OCI-LY7 (cell line): Measurements from ENCODE around the gene ARHGEF17. TPM values are rescaled to one million over a fixed set of nuclear protein-coding genes. Genes with fewer than 3 reads are reported as not detected.

Source experiments
- BruUV-seq: library from RNA; stranded (reverse); fragments of 400-500 nt; replicated peaks from 2 replicates; lab custom pipeline; 2021; lab: Mats Ljungman, UMichigan
- CTCF ChIA-PET: fragments of 300-600 bp; sonication (Branson Sonifier 250); formaldehyde crosslinking; loops from one replicate; lab custom pipeline; 2022; ENCODE audit warnings: antibody characterized with exemption; ENCODE audit not compliant: unreplicated experiment; lab: Charles Lee
- POLR2A ChIA-PET: fragments of 300-600 bp; sonication (Branson Sonifier 250); formaldehyde crosslinking; loops from one replicate; lab custom pipeline; 2022; ENCODE audit warnings: antibody characterized with exemption; lab: Charles Lee
- DNase-seq: peaks from one replicate; pipeline ENCODE4 v3.0.0-alpha.2; 2015; ENCODE audit warnings: low spot score
- H2AFZ ChIP-seq: fragments of 200-600 bp; sonication (generic), shearing (Covaris generic); 2 replicates; pipeline ENCODE4 v1.6.1; 2014; ENCODE audit warnings: mild to moderate bottlenecking, antibody characterized with exemption, low read length, moderate library complexity
- H3K27ac ChIP-seq: fragments of 200-600 bp; sonication (generic); 2 replicates; pipeline ENCODE4 v1.5.1; 2014; ENCODE audit warnings: mixed run types, low read depth, mild to moderate bottlenecking, moderate library complexity, low read length, inconsistent platforms; ENCODE audit not compliant: poor library complexity, severe bottlenecking
- H3K36me3 ChIP-seq: fragments of 200-600 bp; sonication (generic); 2 replicates; pipeline ENCODE4 v1.6.1; 2014; ENCODE audit warnings: mild to moderate bottlenecking, antibody characterized with exemption, low read length, moderate library complexity, mixed read lengths; ENCODE audit not compliant: insufficient read depth
- H3K4me1 ChIP-seq: fragments of 200-600 bp; sonication (generic); 2 replicates; pipeline ENCODE4 v1.5.1; 2014; ENCODE audit warnings: mild to moderate bottlenecking, low read length; ENCODE audit not compliant: insufficient read depth, poor library complexity, severe bottlenecking
- H3K4me2 ChIP-seq: fragments of 200-600 bp; sonication (generic); 2 replicates; pipeline ENCODE4 v1.6.1; 2014; ENCODE audit warnings: mild to moderate bottlenecking, low read length
- H3K4me3 ChIP-seq: fragments of 200-600 bp; sonication (generic); 2 replicates; pipeline ENCODE4 v1.5.1; 2014; ENCODE audit warnings: mild to moderate bottlenecking, low read depth, low read length; ENCODE audit not compliant: poor library complexity, severe bottlenecking
- H3K79me2 ChIP-seq: fragments of 200-600 bp; sonication (generic); 2 replicates; pipeline ENCODE4 v1.6.1; 2016; ENCODE audit warnings: low read depth, mild to moderate bottlenecking, low read length, moderate library complexity, mixed read lengths; ENCODE audit not compliant: insufficient read depth
- H3K9me2 ChIP-seq: fragments of 200-600 bp; sonication (generic); 2 replicates; pipeline ENCODE4 v1.6.1; 2016; ENCODE audit warnings: mild to moderate bottlenecking, low read length, mixed read lengths; ENCODE audit not compliant: insufficient read depth
- H3K9me3 ChIP-seq: fragments of 200-600 bp; sonication (generic); 2 replicates; pipeline ENCODE4 v1.6.1; 2014; ENCODE audit warnings: mild to moderate bottlenecking, mixed run types, low read length, mixed read lengths
- H4K20me1 ChIP-seq: fragments of 200-600 bp; sonication (generic); 2 replicates; pipeline ENCODE4 v1.6.1; 2014; ENCODE audit warnings: mild to moderate bottlenecking, antibody characterized with exemption, low read length, moderate library complexity, mixed read lengths; ENCODE audit not compliant: insufficient read depth
- EZH2phosphoT487 ChIP-seq: fragments of 200-600 bp; sonication (generic); IDR thresholded peaks from 2 replicates; pipeline ENCODE4 v1.6.1; 2018; ENCODE audit warnings: low read depth, borderline replicate concordance, mild to moderate bottlenecking, mixed run types, antibody characterized with exemption, low read length, moderate library complexity, mixed read lengths
- intact Hi-C: fragments of 100-400 bp; cut with micrococcal nuclease; formaldehyde crosslinking; loops from one replicate; pipeline ENCODE4 v1.10.0; 2022; ENCODE audit not compliant: unreplicated experiment
- total RNA-seq, 2 experiments: library from RNA; depleted of rRNA in 1 of 2; stranded (reverse); fragments of >200 nt in 1 of 2; shearing (Covaris generic) in 1 of 2; gene quantifications; 2 replicates each; pipeline ENCODE4 v1.2.3, GENCODE V29; 2014 to 2022
- TF ChIP-seq, protein P1 (sequence below): fragments of 200-600 bp; sonication (generic); conservative IDR thresholded peaks from 2 replicates; pipeline ENCODE4 v1.5.1; 2014; ENCODE audit warnings: mild to moderate bottlenecking, antibody characterized with exemption, low read length, moderate library complexity, mixed read lengths

ARHGEF17 gene
- total RNA-seq, 2 experiments from 2014 or later = 0.19 to 1.4 TPM

DNA sequence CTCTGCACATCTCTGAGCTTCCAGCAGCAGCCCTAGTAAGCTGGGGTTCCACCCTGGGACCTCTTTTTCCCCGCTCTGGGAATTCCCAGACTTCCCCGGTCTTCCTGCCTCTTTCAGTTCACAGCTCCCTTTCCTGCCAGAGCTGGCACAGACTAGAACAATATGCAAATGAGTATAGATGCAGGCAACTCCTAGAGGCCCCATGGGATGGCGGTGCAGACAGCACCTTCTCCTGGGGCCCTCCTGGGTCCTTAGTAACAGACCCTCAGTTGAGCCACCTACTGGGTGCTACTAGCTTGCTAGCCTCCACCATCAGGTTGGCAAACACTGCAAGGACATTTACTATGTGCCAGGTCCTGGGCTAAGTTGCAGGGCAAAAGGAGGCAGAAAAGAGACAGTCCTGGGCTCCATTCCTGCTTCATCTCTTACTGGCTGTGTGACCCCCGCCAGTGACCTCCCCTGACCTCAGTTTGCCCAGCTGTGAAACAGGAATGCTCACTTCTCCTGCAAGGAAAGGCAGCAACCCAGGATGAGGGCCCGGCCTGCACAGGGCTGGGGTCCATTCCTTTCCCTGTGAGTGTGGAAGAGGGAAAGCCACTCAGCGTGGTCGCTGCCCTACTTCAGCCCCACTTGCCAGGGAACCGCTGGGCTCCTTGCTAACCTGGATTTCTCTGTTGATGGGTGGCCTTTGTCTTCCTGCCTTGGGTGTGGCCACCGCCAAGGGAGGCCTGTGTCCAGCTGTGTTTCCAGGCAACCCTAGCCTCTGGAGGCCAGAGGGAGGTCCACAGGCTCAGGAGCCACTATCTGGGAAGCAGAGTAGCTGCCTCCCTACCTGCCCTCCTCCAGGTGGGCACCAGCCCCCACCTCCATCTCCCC, 75.4 kb downstream of the ARHGEF17 start:
- peaks cover 100% of the 10 kb centered on the region for H3K4me1 ChIP-seq
- peak overlapping the region; percentile 79 for H3K27ac ChIP-seq
- intact Hi-C loops = no loop called here

DNA sequence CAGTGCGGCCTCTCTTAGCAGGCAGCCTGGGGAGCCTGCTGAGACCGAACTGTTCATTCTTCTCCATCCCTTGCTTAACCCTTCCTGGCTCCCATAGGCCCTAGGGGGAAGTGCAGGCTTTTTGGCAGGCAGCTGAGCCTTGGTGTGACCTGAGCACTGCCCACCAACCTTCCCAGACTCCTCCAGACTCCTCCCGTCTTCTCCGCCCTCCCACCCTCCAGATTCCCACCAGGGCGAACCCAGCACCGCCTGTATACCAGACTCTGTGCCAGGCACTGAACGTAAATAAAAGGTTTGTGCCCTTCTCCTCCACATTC, 76.0 kb downstream of the ARHGEF17 start:
- no peak for DNase-seq
- peaks cover 99% of the 10 kb centered on the region for H3K4me1 ChIP-seq
- H3K4me2 ChIP-seq = peak overlapping the region; percentile 87
- peak overlapping the region; percentile 79 for H3K27ac ChIP-seq
- no peak overlapping the region for H2AFZ ChIP-seq
- TF ChIP-seq EZH2phosphoT487 = no peak
- TF ChIP-seq, protein P1, sequence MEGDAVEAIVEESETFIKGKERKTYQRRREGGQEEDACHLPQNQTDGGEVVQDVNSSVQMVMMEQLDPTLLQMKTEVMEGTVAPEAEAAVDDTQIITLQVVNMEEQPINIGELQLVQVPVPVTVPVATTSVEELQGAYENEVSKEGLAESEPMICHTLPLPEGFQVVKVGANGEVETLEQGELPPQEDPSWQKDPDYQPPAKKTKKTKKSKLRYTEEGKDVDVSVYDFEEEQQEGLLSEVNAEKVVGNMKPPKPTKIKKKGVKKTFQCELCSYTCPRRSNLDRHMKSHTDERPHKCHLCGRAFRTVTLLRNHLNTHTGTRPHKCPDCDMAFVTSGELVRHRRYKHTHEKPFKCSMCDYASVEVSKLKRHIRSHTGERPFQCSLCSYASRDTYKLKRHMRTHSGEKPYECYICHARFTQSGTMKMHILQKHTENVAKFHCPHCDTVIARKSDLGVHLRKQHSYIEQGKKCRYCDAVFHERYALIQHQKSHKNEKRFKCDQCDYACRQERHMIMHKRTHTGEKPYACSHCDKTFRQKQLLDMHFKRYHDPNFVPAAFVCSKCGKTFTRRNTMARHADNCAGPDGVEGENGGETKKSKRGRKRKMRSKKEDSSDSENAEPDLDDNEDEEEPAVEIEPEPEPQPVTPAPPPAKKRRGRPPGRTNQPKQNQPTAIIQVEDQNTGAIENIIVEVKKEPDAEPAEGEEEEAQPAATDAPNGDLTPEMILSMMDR = no peak
- intact Hi-C loops = no loop called here
- ChIA-PET POLR2A (interaction anchor here (1.1 to 2.5 kb wide), 2 partner anchors 12 to 18 kb away, joined by 3 to 6 read pairs; no protein-coding TSS in a partner anchor), CTCF (interaction anchor here (0.8 to 1.7 kb wide), 3 partner anchors 9 to 32 kb away, joined by 3 to 5 read pairs (median 3); no protein-coding TSS in a partner anchor)
- H3K9me3 ChIP-seq = no peaks in the 10 kb centered on the region
- H3K79me2 ChIP-seq = peaks cover 71% of the 10 kb centered on the region
- peaks cover 15% of the 10 kb centered on the region; the same call in 1 of the 2 replicates for H3K36me3 ChIP-seq
- peaks cover 5% of the 10 kb centered on the region for H4K20me1 ChIP-seq
- peak overlapping the region; percentile 52 for H3K4me3 ChIP-seq
- no TSS peak for BruUV-seq
- no peaks in the 10 kb centered on the region for H3K9me2 ChIP-seq

More for the DNA sequence above, 75.4 kb downstream of the ARHGEF17 start:
- H3K4me3 ChIP-seq = peak overlapping the region; percentile 52
- CTCF ChIA-PET = interaction anchor here (0.9 to 1.7 kb wide), 4 partner anchors 9 to 77 kb away, joined by 3 to 5 read pairs (median 4); no protein-coding TSS in a partner anchor
- H3K4me2 ChIP-seq = peak overlapping the region; percentile 87
- peak; percentile 58 for DNase-seq
- H3K36me3 ChIP-seq = peaks cover 21% of the 10 kb centered on the region; the same call in 1 of the 2 replicates
- POLR2A ChIA-PET = interaction anchor here (0.5 to 2.5 kb wide), 2 partner anchors 18 to 389 kb away, joined by 4 to 6 read pairs; no protein-coding TSS in a partner anchor
- peaks cover 11% of the 10 kb centered on the region for H4K20me1 ChIP-seq
- H3K9me2 ChIP-seq = no peaks in the 10 kb centered on the region
- H3K9me3 ChIP-seq = no peaks in the 10 kb centered on the region
- no peak overlapping the region for H2AFZ ChIP-seq
- BruUV-seq = no TSS peak
- TF ChIP-seq, protein P1 = 0 out of 2 replicates have a peak, but pooled peaks have one; percentile 45
- no peak for TF ChIP-seq EZH2phosphoT487
- peaks cover 77% of the 10 kb centered on the region for H3K79me2 ChIP-seq
